Measurements from ENCODE around the gene ACP7.

The ACP7 gene

DNA sequence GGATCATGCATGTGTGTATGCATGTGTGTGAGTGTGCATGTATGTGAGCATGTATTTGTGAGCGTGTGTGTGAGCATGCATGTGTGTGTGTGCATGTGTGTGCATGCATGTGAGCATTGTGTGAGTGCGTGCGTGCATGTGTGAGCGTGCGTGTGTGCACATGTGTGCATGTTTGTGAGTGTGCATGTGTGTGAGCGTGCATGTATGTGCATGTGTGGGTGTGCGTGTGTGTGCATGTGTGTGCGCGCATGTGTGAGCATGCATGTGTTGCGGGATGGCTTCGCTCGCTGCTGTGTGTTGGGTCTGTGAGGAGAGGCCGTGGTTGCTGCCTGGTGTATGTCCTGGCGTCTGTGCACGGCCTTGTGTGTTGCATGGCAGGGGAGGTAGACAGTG is 73.8 kb downstream of the ACP7 start:
- H3K27me3 Mint-ChIP-seq (ENCODE audit: low read depth, poor library complexity): no peaks in the 10 kb centered on the region
- H3K4me1 Mint-ChIP-seq: peaks cover 59% of the 10 kb centered on the region
- no peak for DNase-seq
- H3K9me3 Mint-ChIP-seq: peaks cover 4% of the 10 kb centered on the region
- H3K27ac Mint-ChIP-seq: peak overlapping the region; percentile 21
- TF ChIP-seq, protein P1, sequence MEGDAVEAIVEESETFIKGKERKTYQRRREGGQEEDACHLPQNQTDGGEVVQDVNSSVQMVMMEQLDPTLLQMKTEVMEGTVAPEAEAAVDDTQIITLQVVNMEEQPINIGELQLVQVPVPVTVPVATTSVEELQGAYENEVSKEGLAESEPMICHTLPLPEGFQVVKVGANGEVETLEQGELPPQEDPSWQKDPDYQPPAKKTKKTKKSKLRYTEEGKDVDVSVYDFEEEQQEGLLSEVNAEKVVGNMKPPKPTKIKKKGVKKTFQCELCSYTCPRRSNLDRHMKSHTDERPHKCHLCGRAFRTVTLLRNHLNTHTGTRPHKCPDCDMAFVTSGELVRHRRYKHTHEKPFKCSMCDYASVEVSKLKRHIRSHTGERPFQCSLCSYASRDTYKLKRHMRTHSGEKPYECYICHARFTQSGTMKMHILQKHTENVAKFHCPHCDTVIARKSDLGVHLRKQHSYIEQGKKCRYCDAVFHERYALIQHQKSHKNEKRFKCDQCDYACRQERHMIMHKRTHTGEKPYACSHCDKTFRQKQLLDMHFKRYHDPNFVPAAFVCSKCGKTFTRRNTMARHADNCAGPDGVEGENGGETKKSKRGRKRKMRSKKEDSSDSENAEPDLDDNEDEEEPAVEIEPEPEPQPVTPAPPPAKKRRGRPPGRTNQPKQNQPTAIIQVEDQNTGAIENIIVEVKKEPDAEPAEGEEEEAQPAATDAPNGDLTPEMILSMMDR (IDR thresholded peaks at IDR 0.05): no peak
- peaks cover 8% of the 10 kb centered on the region for H3K36me3 Mint-ChIP-seq (ENCODE audit: low read depth)
- no peak overlapping the region for H3K4me3 Mint-ChIP-seq

DNA sequence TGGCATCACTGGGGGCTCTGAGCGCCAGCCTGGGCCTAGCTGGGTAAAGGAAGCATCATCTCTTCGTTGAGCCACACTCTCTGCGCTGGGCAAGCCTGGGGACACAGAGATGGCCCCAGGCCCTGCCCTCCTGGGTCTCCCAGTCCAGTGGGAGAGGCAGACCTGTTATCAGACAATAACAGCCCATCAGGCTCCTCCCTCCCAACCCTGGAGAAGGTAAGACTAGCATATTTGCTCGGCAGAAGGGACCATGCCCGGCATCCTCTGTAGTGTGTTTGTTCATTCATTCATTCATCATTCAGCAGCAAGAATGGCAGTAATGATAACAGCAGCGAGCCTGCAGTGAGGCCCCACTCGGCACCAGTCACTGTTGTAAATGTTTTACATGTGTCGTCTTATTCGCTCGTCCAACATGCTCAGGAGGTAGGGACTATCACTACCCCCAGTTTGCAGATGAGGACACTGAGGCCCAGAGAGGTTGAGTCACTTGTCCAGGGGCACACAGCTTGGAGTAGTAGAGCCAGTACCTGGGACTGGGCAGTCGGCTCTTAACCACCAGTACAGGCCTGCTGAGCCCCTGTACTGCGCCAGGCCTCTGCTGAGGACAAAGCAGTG is 74.6 kb downstream of the ACP7 start:
- no peaks in the 10 kb centered on the region for H3K27me3 Mint-ChIP-seq (ENCODE audit: low read depth, poor library complexity)
- TF ChIP-seq, protein P1 (IDR thresholded peaks at IDR 0.05): no peak
- peak overlapping the region; percentile 77 for H3K27ac Mint-ChIP-seq
- no peak overlapping the region for H3K4me3 Mint-ChIP-seq
- peaks cover 6% of the 10 kb centered on the region for H3K36me3 Mint-ChIP-seq (ENCODE audit: low read depth)
- peaks cover 3% of the 10 kb centered on the region for H3K9me3 Mint-ChIP-seq
- no peak for DNase-seq
- H3K4me1 Mint-ChIP-seq: peaks cover 64% of the 10 kb centered on the region

DNA sequence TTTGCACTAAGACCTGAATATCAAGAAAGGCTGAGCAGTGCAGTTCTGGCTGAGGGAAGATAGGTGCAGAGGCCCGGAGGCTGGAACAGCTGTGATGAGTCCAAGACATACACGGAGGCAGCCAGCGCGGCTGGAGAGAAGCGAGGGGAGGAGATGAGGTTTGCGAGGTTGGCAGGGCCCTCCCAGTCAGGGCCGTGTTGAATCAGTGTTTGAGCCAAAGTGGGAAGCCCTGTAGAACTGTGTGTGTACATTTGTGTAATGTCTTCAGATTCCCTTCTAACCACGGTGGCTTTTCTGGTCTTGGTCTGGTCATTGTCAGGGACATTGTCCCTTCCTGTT is 76.3 kb downstream of the ACP7 start:
- TF ChIP-seq, protein P1 (IDR thresholded peaks at IDR 0.05): no peak
- H3K36me3 Mint-ChIP-seq (ENCODE audit: low read depth): no peaks in the 10 kb centered on the region
- peak overlapping the region; percentile 24 for H3K27ac Mint-ChIP-seq
- no peak overlapping the region for H3K4me3 Mint-ChIP-seq
- H3K9me3 Mint-ChIP-seq: no peaks in the 10 kb centered on the region
- peaks cover 52% of the 10 kb centered on the region for H3K4me1 Mint-ChIP-seq
- no peak for DNase-seq
- peaks cover 3% of the 10 kb centered on the region for H3K27me3 Mint-ChIP-seq (ENCODE audit: low read depth, poor library complexity)
